Measurements from ENCODE around the gene EPHA3.

Gene EPHA3

DNA sequence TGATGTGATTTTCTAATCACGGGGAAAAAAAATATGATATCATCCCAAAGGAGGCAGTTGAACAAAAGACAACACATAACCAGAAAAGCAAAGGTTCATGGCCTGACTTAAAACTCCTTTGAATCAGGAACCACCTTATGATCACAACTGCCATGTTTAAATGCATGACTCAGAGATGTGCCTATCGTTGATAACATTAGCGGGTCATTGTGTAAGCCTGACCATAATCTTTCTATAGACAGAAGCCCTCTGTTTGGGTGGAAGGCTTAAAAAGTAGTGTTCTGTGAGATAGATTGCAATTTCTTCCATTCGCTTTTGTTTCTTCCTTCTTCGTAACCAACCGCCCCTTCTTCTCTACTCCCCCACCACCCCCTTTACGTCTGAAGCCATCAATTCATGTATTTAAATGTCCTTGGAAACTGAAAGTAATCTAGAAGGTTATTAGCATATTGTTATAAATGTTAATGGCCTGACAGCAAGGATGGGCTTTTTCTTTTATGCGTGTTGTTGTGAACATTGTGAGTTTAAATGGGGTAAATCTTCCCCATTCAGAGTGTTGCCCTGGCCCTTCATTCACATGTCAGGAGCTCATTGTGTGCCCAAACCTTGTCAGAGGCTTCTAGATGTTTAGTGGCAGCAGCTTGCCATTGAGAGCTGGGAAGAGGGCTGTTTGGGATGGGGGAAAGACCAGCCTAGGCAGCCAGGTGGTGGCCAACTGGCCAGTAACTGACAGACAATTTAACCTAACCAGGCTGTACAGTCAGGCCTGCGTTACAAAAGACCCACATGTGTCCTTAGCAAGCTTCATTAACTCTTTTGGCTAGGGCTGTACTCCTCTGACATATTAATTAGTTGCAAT is 64.5 kb downstream of the EPHA3 start:
- H3K4me1 ChIP-seq (ENCODE audit: insufficient read depth, low read length): peaks cover 7% of the 10 kb centered on the region; the same call in 1 of the 2 replicates
- no peaks in the 10 kb centered on the region for H3K36me3 ChIP-seq (ENCODE audit: insufficient read depth, low read length)
- H3K9ac ChIP-seq (ENCODE audit: low read depth, low read length): no peak overlapping the region
- H3K9me3 ChIP-seq (ENCODE audit: control insufficient read depth, insufficient read depth, low read length): no peaks in the 10 kb centered on the region

- H3K36me3 ChIP-seq (ENCODE audit: insufficient read depth, low read length): no peaks in the 10 kb centered on the region
- no peak overlapping the region for H3K9ac ChIP-seq (ENCODE audit: low read depth, low read length)
- H3K9me3 ChIP-seq (ENCODE audit: control insufficient read depth, insufficient read depth, low read length): no peaks in the 10 kb centered on the region
- H3K4me1 ChIP-seq (ENCODE audit: insufficient read depth, low read length): peaks cover 7% of the 10 kb centered on the region; the same call in 1 of the 2 replicates
Measured at GRCh38 chr3:89173546-89173945, 66.1 kb downstream of the EPHA3 start.

GRCh38 chr3:89179355-89180001 is 72.1 kb downstream of the EPHA3 start:
- H3K9me3 ChIP-seq (ENCODE audit: control insufficient read depth, insufficient read depth, low read length): no peaks in the 10 kb centered on the region
- H3K9ac ChIP-seq (ENCODE audit: low read depth, low read length): no peak overlapping the region
- H3K36me3 ChIP-seq (ENCODE audit: insufficient read depth, low read length): no peaks in the 10 kb centered on the region
- H3K4me1 ChIP-seq (ENCODE audit: insufficient read depth, low read length): peaks cover 21% of the 10 kb centered on the region

DNA sequence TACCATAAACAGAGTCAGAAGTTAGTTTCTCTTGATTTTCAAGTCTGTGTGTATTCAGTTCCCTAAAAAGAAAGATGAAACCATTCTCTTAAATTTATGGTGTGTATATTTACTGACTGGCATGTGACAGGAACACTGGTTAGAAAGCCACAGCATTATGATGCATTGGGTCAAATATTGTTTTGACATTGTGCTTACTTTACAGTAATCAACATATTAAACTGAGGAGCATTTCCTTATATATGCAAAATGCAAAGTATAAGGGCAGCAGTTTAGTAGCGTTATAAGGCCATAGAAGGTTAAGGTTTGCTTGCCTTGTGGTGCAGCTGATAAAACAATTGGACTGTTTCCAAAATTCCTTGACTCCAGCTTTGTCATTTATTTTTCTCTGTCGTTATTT is 72.9 kb downstream of the EPHA3 start:
- H3K9ac ChIP-seq (ENCODE audit: low read depth, low read length): no peak overlapping the region
- H3K4me1 ChIP-seq (ENCODE audit: insufficient read depth, low read length): peaks cover 22% of the 10 kb centered on the region
- no peaks in the 10 kb centered on the region for H3K36me3 ChIP-seq (ENCODE audit: insufficient read depth, low read length)

GRCh38 chr3:89182056-89182455 is 74.6 kb downstream of the EPHA3 start:
- no peaks in the 10 kb centered on the region for H3K36me3 ChIP-seq (ENCODE audit: insufficient read depth, low read length)
- peaks cover 22% of the 10 kb centered on the region for H3K4me1 ChIP-seq (ENCODE audit: insufficient read depth, low read length)
- no peak overlapping the region for H3K9ac ChIP-seq (ENCODE audit: low read depth, low read length)
- no peaks in the 10 kb centered on the region for H3K9me3 ChIP-seq (ENCODE audit: control insufficient read depth, insufficient read depth, low read length)

More for the DNA sequence above, 72.9 kb downstream of the EPHA3 start:
- H3K9me3 ChIP-seq (ENCODE audit: control insufficient read depth, insufficient read depth, low read length): no peaks in the 10 kb centered on the region

GRCh38 chr3:89184151-89184995 is 77.0 kb downstream of the EPHA3 start:
- Histone ChIP-seq H3K9me3 (ENCODE audit: control insufficient read depth, insufficient read depth, low read length) (no peaks in the 10 kb centered on the region), H3K9ac (ENCODE audit: low read depth, low read length) (no peak overlapping the region), H3K36me3 (ENCODE audit: insufficient read depth, low read length) (no peaks in the 10 kb centered on the region), H3K4me1 (ENCODE audit: insufficient read depth, low read length) (peaks cover 21% of the 10 kb centered on the region)

GRCh38 chr3:89186456-89186855 is 79.0 kb downstream of the EPHA3 start:
- Histone ChIP-seq H3K4me1 (ENCODE audit: insufficient read depth, low read length) (peaks cover 7% of the 10 kb centered on the region; the same call in 1 of the 2 replicates), H3K9ac (ENCODE audit: low read depth, low read length) (no peak overlapping the region)

DNA sequence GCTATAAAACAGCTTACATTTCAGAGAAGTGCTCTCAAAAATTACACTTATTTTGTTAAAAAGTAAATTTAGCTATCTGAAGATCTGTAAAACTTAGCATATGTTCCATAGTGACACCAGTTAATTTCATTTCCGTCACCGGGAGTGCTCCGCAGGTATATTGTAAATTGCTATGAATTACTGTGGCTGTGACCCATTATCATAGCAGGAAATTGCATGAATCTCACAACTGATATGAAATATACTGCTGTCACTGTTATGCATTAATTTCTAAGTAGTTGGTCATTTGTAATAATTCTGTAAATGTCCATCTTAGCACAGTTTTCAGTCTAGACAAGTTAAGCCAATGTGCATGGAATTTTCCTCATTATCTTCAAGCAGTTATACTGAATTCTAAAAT is 91.2 kb downstream of the EPHA3 start:
- H3K9me3 ChIP-seq (ENCODE audit: control insufficient read depth, insufficient read depth, low read length): no peaks in the 10 kb centered on the region
- no peak overlapping the region for H3K9ac ChIP-seq (ENCODE audit: low read depth, low read length)
- no peaks in the 10 kb centered on the region for H3K36me3 ChIP-seq (ENCODE audit: insufficient read depth, low read length)
- no peaks in the 10 kb centered on the region for H3K4me1 ChIP-seq (ENCODE audit: insufficient read depth, low read length)

More at GRCh38 chr3:89186456-89186855, 79.0 kb downstream of the EPHA3 start:
- Histone ChIP-seq H3K9me3 (ENCODE audit: control insufficient read depth, insufficient read depth, low read length) (no peaks in the 10 kb centered on the region), H3K36me3 (ENCODE audit: insufficient read depth, low read length) (no peaks in the 10 kb centered on the region)

- no peak overlapping the region for H3K9ac ChIP-seq (ENCODE audit: low read depth, low read length)
- no peaks in the 10 kb centered on the region for H3K36me3 ChIP-seq (ENCODE audit: insufficient read depth, low read length)
- no peaks in the 10 kb centered on the region for H3K4me1 ChIP-seq (ENCODE audit: insufficient read depth, low read length)
- no peaks in the 10 kb centered on the region for H3K9me3 ChIP-seq (ENCODE audit: control insufficient read depth, insufficient read depth, low read length)
Measured at GRCh38 chr3:89212619-89213018, 105.2 kb downstream of the EPHA3 start.

DNA sequence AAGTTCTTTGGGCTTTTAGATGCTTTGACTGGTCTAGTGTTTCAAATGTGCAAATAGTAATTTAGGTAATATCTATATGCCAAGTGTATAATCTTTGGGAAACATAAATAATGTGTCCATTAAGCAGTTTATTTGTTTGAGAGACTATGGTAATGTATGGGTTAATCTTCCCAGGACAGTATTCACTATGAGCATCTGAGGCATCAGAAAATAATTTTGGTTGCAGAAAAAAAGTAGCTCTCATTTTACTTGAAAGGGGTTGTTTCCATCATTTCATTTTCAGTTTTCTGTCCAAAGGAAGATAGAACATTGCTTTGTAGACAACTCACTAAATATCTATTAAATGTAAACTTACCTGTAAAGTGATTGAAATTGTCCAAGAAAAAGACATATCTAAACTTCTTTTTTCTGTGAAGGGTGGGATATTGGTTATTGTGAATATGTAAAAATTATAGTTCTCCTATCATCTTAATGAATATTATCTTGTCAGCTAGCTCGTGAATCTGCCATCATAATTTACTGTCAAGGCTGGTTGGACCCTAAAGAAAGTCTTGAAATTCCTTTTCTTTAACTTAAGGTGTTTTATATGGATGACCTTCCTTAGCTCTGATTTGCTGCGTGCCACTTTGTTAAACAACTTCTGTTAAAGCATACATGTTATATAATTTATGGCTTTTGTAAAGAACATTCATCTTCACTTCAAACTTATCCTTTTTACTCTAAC is 108.8 kb downstream of the EPHA3 start:
- Histone ChIP-seq H3K36me3 (ENCODE audit: insufficient read depth, low read length) (no peaks in the 10 kb centered on the region), H3K9ac (ENCODE audit: low read depth, low read length) (no peak overlapping the region), H3K4me1 (ENCODE audit: insufficient read depth, low read length) (no peaks in the 10 kb centered on the region), H3K9me3 (ENCODE audit: control insufficient read depth, insufficient read depth, low read length) (no peaks in the 10 kb centered on the region)

DNA sequence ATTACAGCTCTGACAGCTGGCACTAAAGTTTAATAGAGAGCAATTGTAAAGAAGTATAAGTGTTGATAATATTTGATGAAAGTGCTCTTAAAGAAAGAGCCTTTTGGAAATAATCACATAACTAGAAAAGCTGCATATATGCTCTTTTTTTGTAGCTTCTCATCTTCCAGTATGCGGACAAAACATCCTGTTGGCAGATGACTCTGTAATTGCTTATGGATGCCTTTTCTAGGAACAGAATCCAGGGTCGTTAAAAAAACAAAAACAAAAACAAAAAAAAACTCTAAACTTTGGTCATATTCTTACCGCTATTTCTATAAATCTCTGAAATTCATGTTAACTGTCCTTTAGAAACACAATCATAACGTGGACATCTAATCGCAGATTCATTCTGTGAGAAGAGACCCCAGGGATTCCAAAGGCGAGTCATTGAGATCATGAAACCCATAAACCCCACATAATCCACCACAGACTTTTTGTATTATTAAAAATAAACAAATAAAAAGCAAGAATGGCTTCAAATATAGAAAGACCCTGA is 109.8 kb downstream of the EPHA3 start:
- no peaks in the 10 kb centered on the region for H3K4me1 ChIP-seq (ENCODE audit: insufficient read depth, low read length)
- H3K9me3 ChIP-seq (ENCODE audit: control insufficient read depth, insufficient read depth, low read length): no peaks in the 10 kb centered on the region
- no peak overlapping the region for H3K9ac ChIP-seq (ENCODE audit: low read depth, low read length)
- no peaks in the 10 kb centered on the region for H3K36me3 ChIP-seq (ENCODE audit: insufficient read depth, low read length)

DNA sequence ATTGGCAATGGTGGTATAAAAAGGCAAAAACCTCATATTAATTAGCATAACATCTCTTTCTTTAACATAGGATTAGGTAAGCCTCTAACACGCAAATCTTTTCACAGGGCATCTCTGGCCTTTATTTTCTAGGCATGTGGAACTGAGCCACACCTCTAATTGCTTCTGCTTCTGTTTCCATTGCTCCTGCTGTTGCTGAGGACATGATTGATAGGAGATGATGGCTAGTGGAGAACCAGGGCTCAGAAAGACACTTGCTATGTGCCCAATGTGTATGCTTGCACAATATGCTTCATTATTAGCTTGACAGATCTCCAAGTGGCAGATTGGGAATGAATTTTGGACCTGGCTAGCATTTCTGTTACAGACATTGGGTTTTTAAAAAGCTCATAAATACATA is 114.5 kb downstream of the EPHA3 start:
- Histone ChIP-seq H3K9ac (ENCODE audit: low read depth, low read length) (no peak overlapping the region), H3K4me1 (ENCODE audit: insufficient read depth, low read length) (no peaks in the 10 kb centered on the region)

DNA sequence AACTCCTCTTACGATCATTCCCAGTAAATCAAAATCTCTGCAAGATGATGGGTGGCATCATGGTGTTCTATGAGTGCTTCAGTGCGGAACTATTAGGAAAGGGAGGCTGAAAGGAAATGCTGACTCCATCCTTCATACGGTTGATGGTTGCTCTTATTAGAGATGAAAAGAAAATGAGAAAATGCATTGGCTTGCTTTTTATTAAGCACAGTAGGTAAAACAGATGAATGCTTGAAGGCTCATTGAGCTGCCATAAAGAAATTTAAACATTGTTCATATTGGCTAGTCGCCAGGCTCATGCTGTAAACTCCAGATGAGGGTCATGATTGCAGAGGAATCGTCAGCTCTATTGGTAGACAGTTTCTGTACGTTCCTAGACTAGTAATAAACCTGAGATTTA is 115.8 kb downstream of the EPHA3 start:
- Histone ChIP-seq H3K9ac (ENCODE audit: low read depth, low read length) (no peak overlapping the region), H3K9me3 (ENCODE audit: control insufficient read depth, insufficient read depth, low read length) (no peaks in the 10 kb centered on the region), H3K36me3 (ENCODE audit: insufficient read depth, low read length) (no peaks in the 10 kb centered on the region), H3K4me1 (ENCODE audit: insufficient read depth, low read length) (no peaks in the 10 kb centered on the region)

More for the DNA sequence above, 114.5 kb downstream of the EPHA3 start:
- Histone ChIP-seq H3K9me3 (ENCODE audit: control insufficient read depth, insufficient read depth, low read length) (no peaks in the 10 kb centered on the region), H3K36me3 (ENCODE audit: insufficient read depth, low read length) (no peaks in the 10 kb centered on the region)

Data from ES-I3 (cell line).